AG20443 (cell line): ENCODE measurements around the gene UBE2H.

Experiments used
- DNase-seq: peaks from one replicate; pipeline ENCODE4 v3.0.0; 2012; ENCODE audit warnings: low spot score, mixed read lengths

The UBE2H gene

DNA sequence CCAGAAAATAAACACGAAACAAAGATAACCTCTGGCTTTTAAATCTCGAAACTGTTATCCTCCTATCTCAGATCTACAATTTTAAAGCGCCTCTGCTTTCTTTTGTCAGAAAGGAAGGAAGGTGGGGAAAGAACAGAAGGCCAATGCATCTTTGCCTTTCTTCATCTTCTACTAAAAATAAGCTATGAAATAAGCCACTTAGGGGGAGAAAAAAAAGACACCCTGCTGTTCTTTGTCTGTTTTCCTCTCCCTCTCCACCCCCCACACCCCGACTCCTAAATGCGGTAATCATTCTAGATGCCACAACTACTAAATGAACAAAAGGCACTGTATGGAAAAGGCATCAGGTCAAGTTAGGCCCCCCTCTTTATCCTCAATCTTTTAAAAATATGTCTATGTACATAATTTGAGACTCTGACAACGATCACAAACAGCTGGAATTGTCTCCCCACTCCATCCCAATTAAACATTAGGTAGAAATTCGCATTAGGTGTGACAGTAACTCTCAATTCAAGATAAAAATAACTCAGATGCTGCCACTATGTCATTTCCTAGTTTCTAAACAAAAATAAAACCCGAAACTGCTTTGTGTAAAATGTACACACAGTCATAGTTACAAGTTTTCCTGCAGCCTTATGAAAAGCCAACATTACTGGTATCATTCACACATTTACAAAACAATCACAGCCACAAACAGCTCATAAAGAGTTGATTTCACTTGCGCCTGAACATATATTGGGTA lies 2.4 kb downstream of the UBE2H start:
- no peak for DNase-seq

DNA sequence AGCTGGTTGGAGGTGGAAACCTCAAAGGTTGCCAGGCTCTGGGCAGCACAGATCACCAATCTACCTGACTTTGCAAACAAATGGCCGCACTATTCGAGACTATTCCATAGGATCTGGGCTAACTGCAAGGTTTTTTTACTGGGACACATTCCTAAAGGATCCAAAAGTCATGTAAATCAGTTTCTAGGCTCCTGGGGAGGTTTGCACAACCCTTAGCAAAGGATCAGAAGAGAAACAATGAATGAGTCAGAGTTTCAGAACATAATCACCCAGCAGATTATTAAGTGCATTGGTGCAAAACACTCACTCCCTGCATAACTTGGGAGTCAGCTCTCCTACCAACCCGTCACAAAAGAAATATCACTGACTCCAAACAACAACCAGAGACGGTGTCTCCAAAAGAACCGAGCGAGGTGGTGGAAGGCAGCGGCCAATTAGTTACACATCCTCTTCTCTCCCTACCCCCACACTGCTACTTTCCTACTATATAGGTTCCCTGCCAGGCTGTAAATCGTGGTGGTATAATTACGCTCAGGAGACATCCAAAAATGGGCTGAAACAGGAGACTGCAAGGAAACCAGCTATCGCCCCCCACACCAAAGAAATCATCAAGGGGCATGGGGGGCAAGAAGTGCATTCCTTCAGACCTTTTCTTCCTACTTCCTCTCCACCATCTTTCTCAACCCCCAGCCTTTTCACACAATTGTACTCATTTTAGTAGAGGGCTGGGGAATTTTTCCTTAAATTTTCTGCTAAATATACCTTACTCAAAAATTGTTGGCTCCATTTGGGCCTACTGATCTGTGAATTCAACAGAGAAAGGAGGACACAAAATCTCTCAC lies 3.2 kb downstream of the UBE2H start:
- DNase-seq, result peak; percentile 66

DNA sequence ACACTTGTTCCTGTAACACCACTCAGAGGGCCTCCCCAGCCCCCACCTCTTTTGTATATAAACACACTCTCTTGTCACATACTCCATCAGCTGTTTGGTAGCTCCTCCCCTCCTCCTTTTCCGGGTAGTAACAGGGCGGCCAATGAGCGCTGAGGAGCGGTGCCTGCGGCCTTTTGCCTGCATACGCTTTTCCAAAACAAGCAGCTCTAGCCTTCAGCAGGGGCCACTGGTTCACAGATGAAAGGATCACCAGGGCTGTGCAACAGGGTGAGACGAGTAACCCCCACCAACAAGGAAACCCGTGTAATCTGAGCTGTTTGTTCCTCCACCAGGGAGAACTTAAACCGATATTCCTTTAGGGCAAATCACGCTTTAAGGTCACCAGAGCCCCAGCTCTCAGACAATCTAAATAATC lies 3.9 kb downstream of the UBE2H start:
- peak; percentile 86 for DNase-seq

DNA sequence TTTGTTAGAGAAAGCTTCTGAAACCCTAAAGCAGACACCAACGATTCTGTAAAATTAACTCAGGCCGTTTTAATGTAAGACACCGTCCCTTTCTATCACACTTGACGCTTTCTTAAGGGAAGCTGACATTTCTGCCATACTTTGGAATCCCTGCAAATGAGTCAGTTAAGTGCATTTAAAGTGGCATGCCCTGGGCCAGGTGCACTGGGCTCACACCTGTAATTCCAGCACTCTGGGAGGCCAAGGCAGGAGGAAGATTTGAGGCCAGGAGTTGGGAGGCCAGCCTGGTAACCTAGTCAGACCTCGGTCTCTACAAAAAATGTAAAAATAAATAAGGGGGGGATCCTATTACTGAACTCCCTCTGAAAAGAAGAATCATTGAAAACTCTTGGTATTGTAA lies 4.4 kb downstream of the UBE2H start:
- no peak for DNase-seq

DNA sequence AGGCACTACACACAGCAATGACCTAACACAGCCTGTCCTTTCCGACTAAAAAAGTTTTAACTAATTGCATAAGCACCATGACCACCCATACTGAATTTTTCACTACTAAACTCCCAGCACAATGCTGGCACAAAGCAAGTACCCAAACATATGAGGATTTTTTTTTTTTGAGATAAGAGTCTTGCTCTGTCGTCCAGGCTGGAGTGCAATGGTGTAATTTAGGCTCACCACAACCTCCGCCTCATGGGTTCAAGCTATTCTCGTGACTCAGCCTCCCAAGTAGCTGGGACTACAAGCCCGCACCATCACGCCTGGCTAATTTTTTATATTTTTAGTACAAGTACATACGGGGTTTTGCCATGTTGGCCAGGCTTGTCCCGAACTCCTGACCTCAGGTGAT lies 5.1 kb downstream of the UBE2H start:
- DNase-seq, result no peak

DNA sequence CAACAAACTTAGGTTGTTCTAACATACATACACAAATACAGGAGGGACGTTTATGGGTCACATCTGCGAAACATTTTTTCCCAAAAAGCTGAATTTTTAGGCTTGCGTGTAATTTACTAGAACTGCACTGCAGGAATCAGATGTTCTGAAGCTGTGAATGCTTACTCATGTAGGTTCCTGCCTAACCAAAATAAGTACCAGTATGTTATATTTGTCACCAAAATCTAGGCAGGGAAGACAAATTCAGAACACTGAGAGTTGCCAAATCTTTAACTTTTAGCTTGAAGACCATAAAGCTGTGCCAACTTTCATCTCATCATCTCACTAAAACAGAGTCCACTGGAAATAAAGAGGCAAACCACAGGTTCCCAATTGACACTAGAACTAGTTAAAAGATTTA lies 5.7 kb downstream of the UBE2H start:
- no peak for DNase-seq

DNA sequence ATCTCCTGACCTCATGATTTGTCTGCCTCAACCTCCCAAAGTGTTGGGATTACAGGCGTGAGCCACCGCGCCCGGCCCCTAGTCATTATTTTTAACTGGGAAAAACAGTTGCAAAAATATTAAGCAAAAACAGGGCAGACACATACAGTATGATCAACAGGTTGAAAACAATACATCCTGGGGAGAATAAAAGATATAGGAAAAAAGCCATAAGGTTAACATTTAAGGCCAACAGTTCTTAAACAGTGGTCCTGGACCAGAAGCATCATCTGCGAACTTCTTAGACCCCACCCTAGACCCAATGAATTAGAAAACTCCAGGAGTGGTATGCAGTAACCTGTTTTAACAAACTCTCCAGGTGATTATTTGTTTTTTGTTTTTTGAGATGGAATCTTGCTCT lies 6.5 kb downstream of the UBE2H start:
- no peak for DNase-seq

DNA sequence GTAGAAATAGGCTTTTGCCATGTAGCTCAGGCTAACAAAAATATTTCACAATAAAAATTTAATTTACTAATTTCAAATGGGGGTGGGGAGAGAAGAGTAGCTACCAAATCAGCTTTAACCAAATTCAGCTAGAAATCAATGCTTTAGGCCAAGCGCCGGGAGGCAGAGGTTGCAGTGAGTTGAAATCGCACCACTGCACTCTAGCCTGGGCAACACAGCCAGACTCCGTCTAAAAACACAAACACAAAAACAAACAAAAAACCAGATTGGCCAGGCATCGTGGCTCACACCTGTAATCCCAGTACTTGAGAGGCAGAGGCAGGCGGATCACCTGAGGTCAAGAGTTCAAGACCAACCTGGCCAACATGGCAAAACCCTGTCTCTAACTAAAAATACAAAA lies 9.4 kb downstream of the UBE2H start:
- DNase-seq, result no peak

DNA sequence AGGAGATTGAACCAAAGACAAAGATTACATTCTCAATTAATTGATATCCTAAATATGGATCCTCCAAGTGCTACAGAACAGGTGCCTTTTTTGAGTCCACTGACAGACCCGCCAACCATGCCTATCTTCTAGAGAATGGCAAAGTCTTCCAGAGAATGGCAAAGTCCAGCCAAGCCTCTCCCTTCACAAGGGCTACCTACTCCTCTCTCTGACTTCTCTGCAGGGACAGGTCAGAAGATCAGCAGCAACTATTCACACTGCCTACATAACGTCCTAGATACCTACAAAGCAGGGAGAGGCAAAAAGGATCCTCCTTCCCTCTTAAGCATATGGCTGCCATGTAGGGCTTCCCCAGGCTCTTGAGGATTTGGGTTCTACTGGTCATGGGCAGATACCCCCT lies 12.4 kb downstream of the UBE2H start:
- DNase-seq, result no peak

DNA sequence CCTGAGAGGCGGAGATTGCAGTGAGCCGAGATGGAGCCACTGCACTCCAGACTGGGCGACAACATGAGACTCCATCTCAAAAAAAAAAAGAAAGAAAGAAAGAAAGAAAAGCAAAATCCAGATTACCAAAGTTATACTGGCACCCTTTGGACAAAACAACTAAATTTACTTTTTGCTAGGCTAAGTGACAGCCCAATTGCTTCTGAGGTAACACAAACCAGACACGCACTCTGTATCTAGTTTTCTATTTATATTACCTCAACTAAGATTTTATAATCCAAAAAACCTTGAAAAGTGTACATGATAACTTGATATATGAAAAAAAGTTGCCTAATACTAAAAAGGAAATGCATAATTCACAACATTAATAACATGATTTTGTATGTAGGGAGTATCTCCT lies 12.9 kb downstream of the UBE2H start:
- no peak for DNase-seq

DNA sequence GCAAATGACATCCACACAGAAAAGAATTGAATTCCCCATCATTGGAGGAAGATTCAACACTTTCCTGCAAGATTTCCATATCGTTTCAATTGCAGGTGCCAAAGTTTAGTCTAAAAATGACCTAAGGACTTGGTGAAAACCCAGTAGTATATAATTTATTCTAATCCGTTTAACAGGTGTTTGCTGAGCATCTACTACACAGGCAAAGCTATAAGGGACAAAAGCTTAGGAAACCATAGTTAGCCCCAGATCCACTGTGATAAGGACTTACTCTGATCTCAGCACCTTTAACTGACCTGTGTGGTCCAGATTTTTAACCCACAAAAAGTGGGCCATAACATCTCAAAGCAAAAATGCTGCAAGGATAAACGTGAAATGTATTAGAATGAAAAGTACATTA lies 19.1 kb downstream of the UBE2H start:
- DNase-seq, result no peak

DNA sequence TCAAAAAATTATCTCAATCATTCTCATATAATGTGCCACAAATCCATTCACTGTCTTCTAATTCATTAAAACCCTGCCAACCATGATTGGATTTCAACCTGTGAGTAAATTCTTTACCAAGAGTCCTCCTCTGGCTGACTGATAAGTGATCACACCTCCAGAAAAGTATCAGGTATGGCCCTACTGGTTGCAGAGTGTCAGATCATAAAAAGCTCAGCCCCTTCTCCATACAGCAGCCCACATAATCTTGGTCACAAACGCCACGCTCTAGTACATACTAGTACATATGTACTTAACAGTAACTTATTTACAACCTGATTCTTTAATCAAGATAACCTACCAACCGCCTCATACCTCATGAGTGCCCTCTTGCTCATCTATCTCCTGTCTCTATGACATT lies 26.1 kb downstream of the UBE2H start:
- DNase-seq, result no peak

DNA sequence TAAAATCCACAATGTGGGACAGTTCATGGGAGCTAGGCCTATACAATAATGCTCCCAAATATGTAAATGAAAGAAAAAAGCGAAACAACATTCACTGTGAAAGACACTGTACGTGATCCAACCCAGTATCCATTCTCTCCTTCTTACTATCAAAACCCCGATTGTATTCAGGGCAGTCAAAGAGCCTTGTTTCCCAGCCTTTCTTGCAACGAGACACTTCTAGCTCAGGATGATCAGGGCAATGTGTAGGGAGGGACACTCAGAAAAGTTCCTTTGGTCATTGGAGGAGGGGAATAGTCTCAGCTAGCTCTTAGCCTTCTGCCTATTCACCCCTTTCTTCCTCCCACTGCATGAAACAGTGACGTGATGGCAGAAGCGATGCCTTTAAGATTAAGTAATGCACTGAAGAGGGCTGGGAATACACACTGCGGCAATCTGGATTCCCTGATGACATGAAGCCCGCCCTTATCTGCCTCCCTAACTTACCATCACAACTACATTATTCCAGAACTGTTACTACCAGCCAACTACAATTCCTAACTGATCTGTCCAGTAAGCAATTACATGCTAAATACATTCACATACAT lies 27.3 kb downstream of the UBE2H start:
- DNase-seq, result peak; percentile 71

DNA sequence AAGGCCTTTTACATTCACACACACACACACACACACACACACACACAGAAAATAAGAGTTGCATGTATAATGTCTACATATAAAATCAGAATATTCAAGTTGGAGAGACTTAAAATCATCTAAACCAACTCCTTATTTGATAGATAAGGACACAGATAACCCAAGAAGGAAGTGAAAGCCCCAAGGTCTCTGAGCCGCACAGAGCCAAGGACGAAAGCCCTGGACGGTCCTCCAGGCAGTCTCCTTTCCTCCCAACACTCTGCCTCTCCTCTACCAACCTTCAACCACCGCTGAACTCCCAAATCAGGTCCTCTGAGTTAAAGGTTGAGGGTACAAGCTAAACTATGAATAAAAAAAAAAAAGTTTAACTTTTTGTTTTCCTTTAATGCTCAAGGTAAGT lies 28.2 kb downstream of the UBE2H start:
- DNase-seq, result no peak

DNA sequence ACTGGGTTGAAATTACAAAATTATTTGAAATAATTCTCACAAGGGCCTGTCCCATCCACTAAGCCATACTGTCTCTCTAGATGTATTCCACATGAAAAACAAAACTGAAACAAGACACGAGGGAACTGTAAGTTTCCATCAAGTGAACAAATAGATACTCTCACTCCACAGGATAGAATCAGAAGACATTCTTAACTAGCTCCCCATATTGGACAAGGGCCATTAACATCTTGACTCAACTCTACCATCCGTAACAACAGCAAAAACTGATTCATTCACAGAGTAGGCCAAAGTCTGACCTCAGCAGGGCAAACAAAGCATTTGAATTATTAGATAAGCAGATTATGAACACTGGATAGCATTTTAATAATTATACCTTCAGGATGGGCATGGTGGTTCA lies 29.1 kb downstream of the UBE2H start:
- DNase-seq, result peak; percentile 80

DNA sequence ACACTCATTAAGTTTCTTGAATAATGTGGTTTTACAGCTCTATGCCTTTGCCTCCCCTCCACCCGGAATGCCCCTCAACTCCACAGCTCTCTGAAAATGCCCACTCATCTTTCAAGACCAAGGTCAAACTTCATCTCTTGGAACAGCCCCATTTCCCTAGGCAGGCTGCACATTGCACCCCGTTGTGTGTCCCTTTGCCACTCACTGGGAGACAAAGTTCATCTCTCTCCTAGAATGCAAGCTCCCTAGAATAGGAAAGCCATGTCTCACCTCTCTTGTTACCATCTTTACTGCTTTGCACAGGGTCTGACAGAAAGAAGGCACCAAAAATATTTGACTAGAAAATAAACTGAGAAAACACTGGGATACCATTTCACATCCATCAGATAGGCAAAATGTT lies 33.3 kb downstream of the UBE2H start:
- DNase-seq, result no peak

DNA sequence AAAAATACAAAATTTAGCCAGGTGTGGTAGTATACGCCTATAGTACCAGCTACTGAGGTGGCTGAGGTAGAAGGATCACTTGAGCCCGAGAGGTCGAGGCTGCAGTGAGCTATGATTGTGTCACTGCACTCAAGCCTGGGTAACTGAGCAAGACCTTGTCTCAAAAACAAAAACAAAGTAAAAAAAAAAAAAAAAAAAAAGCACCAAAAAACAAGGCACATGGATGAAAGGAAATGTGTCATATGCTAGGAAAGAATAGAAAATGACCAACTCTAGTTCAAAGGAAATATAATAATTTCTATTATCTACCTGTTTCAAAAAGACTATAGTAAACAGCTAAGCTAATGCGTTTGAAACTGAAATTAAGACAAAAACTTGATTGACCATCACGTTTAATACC lies 33.8 kb downstream of the UBE2H start:
- DNase-seq, result no peak

DNA sequence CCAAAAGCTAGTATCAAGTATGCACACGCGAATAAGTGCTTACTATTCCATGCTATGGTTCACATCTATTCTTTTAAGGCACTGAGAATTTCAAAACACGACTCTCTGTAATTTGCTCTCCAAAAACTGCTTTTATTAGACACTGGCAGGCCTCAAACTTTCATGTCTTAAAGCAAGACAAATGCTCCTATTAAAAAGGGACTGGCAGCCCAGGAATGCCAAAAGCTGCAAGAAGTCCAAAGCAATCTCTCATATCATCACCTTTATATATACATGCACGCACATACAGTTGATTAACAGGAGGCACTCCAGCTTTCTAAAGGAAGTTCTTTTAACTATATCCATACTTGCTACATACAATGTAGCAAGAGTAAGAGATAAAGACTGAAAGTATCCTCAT lies 34.8 kb downstream of the UBE2H start:
- DNase-seq, result no peak

DNA sequence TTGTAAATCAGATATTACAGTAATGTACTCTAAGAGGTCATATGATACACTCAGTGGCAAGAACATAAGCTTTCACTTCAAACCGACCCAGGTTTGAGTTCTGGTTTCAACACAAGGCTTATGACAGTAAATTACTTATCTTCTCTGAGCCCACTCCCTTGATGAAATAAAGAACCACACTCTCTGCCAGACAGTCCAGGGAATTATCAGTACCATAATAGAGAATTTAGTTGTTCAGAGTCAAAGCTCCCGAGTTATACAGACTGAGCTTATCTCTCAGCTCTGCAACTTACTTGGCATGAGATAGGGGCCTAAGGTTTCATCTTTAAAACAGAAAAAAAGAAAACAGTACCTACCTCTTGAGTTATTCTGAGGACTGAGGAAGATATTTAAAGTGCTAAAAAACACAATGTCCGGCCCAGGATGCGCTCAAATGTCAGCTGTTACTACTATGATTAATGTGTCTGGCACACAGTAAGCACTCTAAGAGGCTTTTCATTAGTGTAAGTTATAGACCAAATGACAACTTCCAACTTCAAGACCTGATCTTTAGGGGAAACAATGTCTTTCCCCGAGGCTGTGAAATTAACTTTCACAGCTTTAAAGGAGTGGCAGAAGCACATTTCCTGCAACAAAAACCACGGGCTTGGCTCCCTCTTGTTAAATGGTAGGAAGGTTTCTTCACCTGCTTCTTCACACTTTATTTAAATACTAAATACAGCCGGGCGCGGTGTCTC lies 38.1 kb downstream of the UBE2H start:
- no peak for DNase-seq

DNA sequence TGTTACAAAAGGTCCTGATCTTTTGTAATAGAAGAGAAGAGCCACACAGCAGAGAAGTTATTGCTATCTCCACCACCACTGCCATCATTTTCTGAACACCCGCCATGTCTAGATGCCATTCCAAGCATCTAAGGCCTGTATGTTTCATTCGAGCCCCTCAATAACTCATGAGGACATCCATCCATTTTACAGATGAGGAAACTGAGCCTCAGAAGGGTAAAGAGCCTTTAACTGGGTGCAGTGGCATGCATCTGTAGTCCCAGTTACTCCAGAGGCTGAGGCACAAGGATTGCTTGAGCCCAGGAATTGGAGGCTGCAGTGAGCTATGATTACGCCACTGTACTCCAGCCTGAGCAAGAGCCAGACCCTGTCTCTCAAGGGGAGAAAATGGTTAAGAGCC lies 39.3 kb downstream of the UBE2H start:
- DNase-seq, result no peak

DNA sequence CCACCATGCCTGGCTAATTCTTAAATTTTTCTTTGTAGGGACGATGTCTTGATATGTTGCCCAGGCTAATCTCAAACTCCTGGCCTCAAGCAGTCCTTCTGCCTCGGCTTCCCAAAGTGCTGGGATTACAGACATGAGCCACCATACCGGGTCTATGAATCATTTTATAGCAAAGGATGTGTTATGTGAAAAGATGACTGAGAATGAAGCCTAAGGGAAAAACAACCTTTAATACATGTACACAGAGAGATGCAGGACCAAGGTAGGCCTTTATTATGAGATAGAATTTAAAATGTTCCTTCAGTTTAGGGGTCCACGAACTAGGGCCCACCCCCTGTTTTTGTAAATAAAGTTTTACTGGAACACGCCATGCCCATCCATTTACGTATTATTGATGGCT lies 41.0 kb downstream of the UBE2H start:
- DNase-seq, result no peak

DNA sequence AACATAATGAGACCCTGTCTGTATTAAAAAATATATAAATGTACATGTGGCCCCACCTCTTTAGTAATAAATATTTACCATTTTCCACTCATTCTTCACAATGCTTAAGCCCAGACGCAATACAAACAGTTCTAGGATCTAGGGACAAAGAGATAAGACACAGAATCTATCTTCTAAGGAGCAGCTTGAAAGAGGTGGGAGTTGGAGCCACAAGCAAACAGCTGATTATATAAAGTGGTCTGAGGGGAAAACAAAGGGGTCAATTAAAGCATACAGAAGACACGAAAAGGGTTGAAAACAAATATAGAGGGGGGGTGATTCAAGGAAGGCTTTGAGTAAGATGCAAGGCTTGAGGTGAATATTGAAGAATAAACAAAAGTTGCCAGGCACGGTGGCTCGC lies 43.1 kb downstream of the UBE2H start:
- DNase-seq, result no peak

DNA sequence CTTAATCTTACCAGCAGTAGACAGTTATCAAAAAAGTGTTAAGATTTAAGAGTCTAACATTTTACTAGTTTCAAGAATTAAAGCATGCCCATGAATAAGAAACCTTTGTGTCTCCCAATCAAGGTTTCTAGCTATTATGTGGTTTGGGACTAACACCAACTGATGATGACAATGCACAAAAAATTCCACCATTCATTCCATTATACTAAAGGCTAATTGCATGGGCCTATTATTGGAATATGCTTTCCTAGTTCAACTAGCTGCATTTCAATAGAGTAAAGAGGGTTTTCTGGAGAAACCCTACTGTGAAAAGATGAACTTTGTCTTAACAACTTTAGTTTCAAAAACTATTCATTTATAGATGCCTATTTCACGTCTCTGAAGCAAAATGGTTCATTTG lies 44.6 kb downstream of the UBE2H start:
- DNase-seq, result peak; percentile 55
